GM19468 (cell line): ENCODE data around the gene PORCN.
A peak's percentile ranks its signal among the peaks of the same experiment; 100 is the strongest.

Source experiments
- ATAC-seq: cut with Tn5 transposase; IDR thresholded peaks from one replicate; pipeline ENCODE4 v1.9.1; 2021; ENCODE audit warnings: mild to moderate bottlenecking, moderate library complexity, moderate number of reproducible peaks; ENCODE audit not compliant: unreplicated experiment; ENCODE audit errors: extremely low read depth

The PORCN gene

GRCh38 chrX:48508400-48509244 lies at the start of gene PORCN:
Gene PORCN, plus strand, starts transcription at chrX:48508992. Its CDS starts 829 bp downstream, at chrX:48509821.
- peak; percentile 25 for ATAC-seq

- ATAC-seq: no peak
Observed at GRCh38 chrX:48459483-48459882, 49.3 kb upstream of the PORCN start.

GRCh38 chrX:48460031-48460430 lies 48.8 kb upstream of the PORCN start:
- no peak for ATAC-seq

- ATAC-seq: no peak
Observed at GRCh38 chrX:48460606-48461005, 48.2 kb upstream of the PORCN start.

GRCh38 chrX:48461830-48462229 lies 47.0 kb upstream of the PORCN start:
- no peak for ATAC-seq

- no peak for ATAC-seq
Observed at GRCh38 chrX:48465336-48465933, 43.4 kb upstream of the PORCN start.

- no peak for ATAC-seq
Observed at GRCh38 chrX:48466696-48467095, 42.1 kb upstream of the PORCN start.

GRCh38 chrX:48467281-48467761 lies 41.5 kb upstream of the PORCN start:
- ATAC-seq: no peak

- ATAC-seq: no peak
Observed at GRCh38 chrX:48468247-48468671, 40.5 kb upstream of the PORCN start.

- no peak for ATAC-seq
Observed at GRCh38 chrX:48468693-48469691, 39.8 kb upstream of the PORCN start.

- ATAC-seq: no peak
Observed at GRCh38 chrX:48470110-48470832, 38.5 kb upstream of the PORCN start, which contains the start of gene SLC38A5. Gene SLC38A5, minus strand, starts transcription at chrX:48470260. Its CDS starts 2,336 bp downstream, at chrX:48467924.

- ATAC-seq: no peak
Observed at GRCh38 chrX:48470833-48471118, 38.0 kb upstream of the PORCN start.

GRCh38 chrX:48471504-48471903 lies 37.3 kb upstream of the PORCN start:
- no peak for ATAC-seq

- ATAC-seq: no peak
Observed at GRCh38 chrX:48472225-48472624, 36.6 kb upstream of the PORCN start.

- no peak for ATAC-seq
Observed at GRCh38 chrX:48472851-48473703, 35.7 kb upstream of the PORCN start.

GRCh38 chrX:48473704-48473990 lies 35.1 kb upstream of the PORCN start:
- ATAC-seq: no peak

- no peak for ATAC-seq
Observed at GRCh38 chrX:48474127-48474526, 34.7 kb upstream of the PORCN start.

GRCh38 chrX:48474581-48474980 lies 34.2 kb upstream of the PORCN start:
- no peak for ATAC-seq

GRCh38 chrX:48475296-48475695 lies 33.5 kb upstream of the PORCN start:
- no peak for ATAC-seq
